Renal pelvis (tissue), 4 donors: ENCODE data around the gene SPNS2. TPM values are rescaled to one million over a fixed set of nuclear protein-coding genes. Genes with fewer than 3 reads are reported as not detected.
A peak's percentile ranks its signal among the peaks of the same experiment; 100 is the strongest.
"Not testable (repeated sequence)": the region's sequence is repeated elsewhere in the genome, so short reads cannot be mapped to it uniquely, and the experiment has no call there.

ENCODE experiments used
- DNase-seq: peaks from one replicate; pipeline ENCODE4 v3.0.0-alpha.2; 2013
- polyA plus RNA-seq, 3 donors: library from polyadenylated mRNA; unstranded; fragments of 120-200 nt; gene quantifications; one replicate each; pipeline ENCODE4 v1.2.1, GENCODE V29; 2013; ENCODE audit not compliant: insufficient read length in 3 of 3

The SPNS2 gene
- polyA plus RNA-seq, 3 donors = 44.2 to 53.6 (median 48.2) TPM

GRCh38 chr17:4560837-4561256, 62.2 kb downstream of the SPNS2 start:
- no peak for DNase-seq

- no peak for DNase-seq
Observed at GRCh38 chr17:4562015-4562969, 63.6 kb downstream of the SPNS2 start.

- peak; percentile 75 for DNase-seq
Observed at GRCh38 chr17:4565209-4566141, 66.8 kb downstream of the SPNS2 start.

GRCh38 chr17:4566785-4567184, 68.1 kb downstream of the SPNS2 start:
- peak; percentile 80 for DNase-seq

- no peak for DNase-seq
Observed at GRCh38 chr17:4569591-4569990, 70.9 kb downstream of the SPNS2 start.

GRCh38 chr17:4572131-4572530, 73.5 kb downstream of the SPNS2 start:
- DNase-seq = no peak

- no peak for DNase-seq
Observed at GRCh38 chr17:4573115-4573514, 74.4 kb downstream of the SPNS2 start.

GRCh38 chr17:4573669-4574068, 75.0 kb downstream of the SPNS2 start:
- DNase-seq = no peak

- DNase-seq = no peak
Observed at GRCh38 chr17:4574448-4575045, 75.9 kb downstream of the SPNS2 start.

GRCh38 chr17:4576161-4576558, 77.5 kb downstream of the SPNS2 start:
- no peak for DNase-seq

GRCh38 chr17:4576729-4577322, 78.1 kb downstream of the SPNS2 start:
- DNase-seq = peak; percentile 68

- no peak for DNase-seq
Observed at GRCh38 chr17:4577386-4577993, 78.8 kb downstream of the SPNS2 start.

GRCh38 chr17:4578349-4578748, 79.7 kb downstream of the SPNS2 start:
- DNase-seq = not testable (repeated sequence)

- DNase-seq = no peak
Observed at GRCh38 chr17:4579678-4580077, 81.0 kb downstream of the SPNS2 start.

- no peak for DNase-seq
Observed at GRCh38 chr17:4580291-4580690, 81.6 kb downstream of the SPNS2 start.

- DNase-seq = no peak
Observed at GRCh38 chr17:4582101-4582501, 83.4 kb downstream of the SPNS2 start.

- DNase-seq = no peak
Observed at GRCh38 chr17:4582691-4583090, 84.0 kb downstream of the SPNS2 start.

GRCh38 chr17:4583206-4583605, 84.5 kb downstream of the SPNS2 start:
- DNase-seq = no peak

GRCh38 chr17:4583782-4584100, 85.1 kb downstream of the SPNS2 start:
- DNase-seq = peak; percentile 71

- peak; percentile 80 for DNase-seq
Observed at GRCh38 chr17:4584101-4584916, 85.6 kb downstream of the SPNS2 start, which contains the start of gene SMTNL2. Gene SMTNL2 (plus strand): TSS chr17:4584529. CDS start chr17:4584606, 77 bp downstream.
